RCC 7860 (cell line): ENCODE measurements around the gene APLF.
"Not testable (repeated sequence)": the region's sequence is repeated elsewhere in the genome, so short reads cannot be mapped to it uniquely, and the experiment has no call there.

Experiments used
- DNase-seq: peaks from one replicate; pipeline ENCODE4 v3.0.0-alpha.2; 2015; ENCODE audit warnings: low spot score
- FAIRE-seq: peaks from 2 replicates; lab custom pipeline; 2012; peaks lifted over from hg19 to GRCh38; lab: Jason Lieb, UNC

APLF gene

GRCh38 chr2:68568116-68568515, 100.7 kb downstream of the APLF start:
- DNase-seq (no peak), FAIRE-seq (no peak)

- FAIRE-seq (peak; percentile 16), DNase-seq (peak; percentile 67)
These were observed 102.2 kb downstream of the APLF start for GRCh38 chr2:68569604-68570003.

- not testable (repeated sequence) for FAIRE-seq, DNase-seq
These were observed 103.0 kb downstream of the APLF start for GRCh38 chr2:68570434-68570833.

- no peak for DNase-seq
- FAIRE-seq: no peak
These were observed 106.9 kb downstream of the APLF start for GRCh38 chr2:68574202-68574791.

- DNase-seq (no peak), FAIRE-seq (no peak)
These were observed 109.8 kb downstream of the APLF start for GRCh38 chr2:68577183-68577582.

- FAIRE-seq (no peak), DNase-seq (no peak)
These were observed 112.3 kb downstream of the APLF start for GRCh38 chr2:68579689-68580088.

GRCh38 chr2:68588589-68588988, 121.2 kb downstream of the APLF start:
- FAIRE-seq (no peak), DNase-seq (no peak)

- DNase-seq: no peak
- no peak for FAIRE-seq
These were observed 122.6 kb downstream of the APLF start for GRCh38 chr2:68589963-68590362.

GRCh38 chr2:68590702-68591101, 123.3 kb downstream of the APLF start:
- FAIRE-seq (no peak), DNase-seq (no peak)

GRCh38 chr2:68591225-68591624, 123.8 kb downstream of the APLF start:
- FAIRE-seq (no peak), DNase-seq (no peak)

- FAIRE-seq: no peak
- no peak for DNase-seq
These were observed 126.7 kb downstream of the APLF start for GRCh38 chr2:68594041-68594440.

GRCh38 chr2:68594674-68595492, 127.5 kb downstream of the APLF start:
- DNase-seq: no peak

GRCh38 chr2:68595493-68595785, 128.1 kb downstream of the APLF start:
- not testable (repeated sequence) for DNase-seq, FAIRE-seq

More at GRCh38 chr2:68594674-68595492, 127.5 kb downstream of the APLF start:
- no peak for FAIRE-seq

- DNase-seq, FAIRE-seq: not testable (repeated sequence)
These were observed 133.1 kb downstream of the APLF start for GRCh38 chr2:68600495-68600894.

GRCh38 chr2:68603059-68603458, 135.7 kb downstream of the APLF start:
- FAIRE-seq (no peak), DNase-seq (no peak)

GRCh38 chr2:68604077-68604476, 136.7 kb downstream of the APLF start:
- FAIRE-seq: no peak
- DNase-seq: no peak

GRCh38 chr2:68605939-68606338, 138.6 kb downstream of the APLF start:
- DNase-seq: no peak
- FAIRE-seq: no peak

GRCh38 chr2:68606759-68607158, 139.4 kb downstream of the APLF start:
- no peak for FAIRE-seq
- DNase-seq: no peak

- DNase-seq (no peak), FAIRE-seq (no peak)
These were observed 140.5 kb downstream of the APLF start for GRCh38 chr2:68607837-68608236.

GRCh38 chr2:68612765-68613519, 145.6 kb downstream of the APLF start:
- FAIRE-seq (no peak), DNase-seq (no peak)

GRCh38 chr2:68620772-68621171, 153.4 kb downstream of the APLF start:
- DNase-seq (no peak), FAIRE-seq (no peak)

GRCh38 chr2:68623820-68624219, 156.4 kb downstream of the APLF start:
- DNase-seq (no peak), FAIRE-seq (no peak)
